K562 (cell line): ENCODE results near the gene SIGLEC5. TPM values are rescaled to one million over a fixed set of nuclear protein-coding genes. Genes with fewer than 3 reads are reported as not detected.

ENCODE experiments used
- ATF7 ChIP-seq: fragments of 450-650 bp; IDR thresholded peaks from 2 replicates; pipeline ENCODE4 v1.7.1; 2014; ENCODE audit warnings: mild to moderate bottlenecking, moderate library complexity
- CBX5 ChIP-seq: IDR thresholded peaks from 2 replicates; pipeline ENCODE4 v1.6.1; 2014; ENCODE audit warnings: low read depth, borderline replicate concordance
- CEBPB ChIP-seq: fragments of 450-650 bp; IDR thresholded peaks from 2 replicates; pipeline ENCODE4 v1.6.1; 2016; ENCODE audit warnings: missing genetic modification characterization, missing compliant biosample characterization
- CUX1 ChIP-seq: fragments of 200-800 bp; sonication (Bioruptor generic); IDR thresholded peaks from 2 replicates; pipeline ENCODE4 v1.6.1; 2016; ENCODE audit warnings: missing genetic modification characterization, missing compliant biosample characterization
- ESRRA ChIP-seq: fragments of 450-650 bp; IDR thresholded peaks from 2 replicates; pipeline ENCODE4 v1.6.1; 2014; ENCODE audit warnings: low read depth, mild to moderate bottlenecking, moderate library complexity, borderline replicate concordance
- ETV1 ChIP-seq: fragments of 450-650 bp; conservative IDR thresholded peaks from 2 replicates; pipeline ENCODE4 v1.6.1; 2016; ENCODE audit warnings: missing genetic modification characterization, control low read depth, low read depth, missing compliant biosample characterization
- GATAD2B ChIP-seq: fragments of 450-650 bp; IDR thresholded peaks from 2 replicates; pipeline ENCODE4 v1.6.1; 2017; ENCODE audit warnings: mild to moderate bottlenecking, borderline replicate concordance
- KLF16 ChIP-seq: IDR thresholded peaks from 2 replicates; pipeline ENCODE4 v1.6.1; 2016; ENCODE audit warnings: antibody characterized with exemption
- MNT ChIP-seq, 2 experiments: fragments of 450-650 bp; conservative IDR thresholded peaks; 2 replicates each; pipeline ENCODE4 v1.6.1; 2017; ENCODE audit warnings: mild to moderate bottlenecking in 2 of 2, moderate library complexity in 2 of 2
- RBM25 ChIP-seq: fragments of 200-400 bp; formaldehyde crosslinking; IDR thresholded peaks from 2 replicates; pipeline ENCODE4 v1.6.1; 2018; ENCODE audit warnings: low read length, low read depth, moderate library complexity; ENCODE audit not compliant: severe bottlenecking
- RFX1 ChIP-seq: fragments of 450-650 bp; IDR thresholded peaks from 2 replicates; pipeline ENCODE4 v1.6.1; 2016; ENCODE audit warnings: mild to moderate bottlenecking, moderate library complexity
- SMAD4 ChIP-seq: fragments of 250-450 bp; sonication (Bioruptor Pico); conservative IDR thresholded peaks from 2 replicates; pipeline ENCODE4 v1.8.0; 2021; ENCODE audit warnings: inconsistent platforms, mild to moderate bottlenecking, moderate library complexity
- STAT5B ChIP-seq: fragments of 250-450 bp; sonication (Bioruptor Pico); IDR thresholded peaks from 2 replicates; pipeline ENCODE4 v1.8.0; 2021; ENCODE audit warnings: mild to moderate bottlenecking, inconsistent platforms
- TCF3 ChIP-seq: sonication (generic); formaldehyde crosslinking; IDR thresholded peaks from 2 replicates; pipeline ENCODE4 v1.4.0; 2020; ENCODE audit warnings: mild to moderate bottlenecking, missing genetic modification reagents
- WHSC1 ChIP-seq: IDR thresholded peaks from one replicate; pipeline ENCODE4 v1.6.1; 2012; ENCODE audit warnings: low read length, control low read depth, inconsistent platforms
- ZBTB5 ChIP-seq: fragments of 450-650 bp; IDR thresholded peaks from 2 replicates; pipeline ENCODE4 v1.6.1; 2017; ENCODE audit warnings: antibody characterized with exemption
- ZSCAN32 ChIP-seq: fragments of 450-650 bp; formaldehyde crosslinking; IDR thresholded peaks from 2 replicates; pipeline ENCODE4 v1.4.0; 2020; ENCODE audit warnings: mild to moderate bottlenecking, moderate library complexity
- polyA plus RNA-seq, 8 experiments: library from polyadenylated mRNA; depleted of rRNA in 4 of 8; stranded (reverse) in 5 of 8; unstranded in 3 of 8; fragments of >200 nt; fragmentation: Nextera tagmentation in 2 of 8; fragmentation: Illumina TruSeq in 1 of 8; extraction: Ambion mirVana in 2 of 8; extraction: Trizol in 1 of 8; gene quantifications; 2 replicates each; pipeline versions ENCODE4 v1.2.1 to v1.2.3, GENCODE V29; 2011 to 2014; ENCODE audit warnings: inconsistent platforms in 1 of 8, missing spikeins in 1 of 8
- total RNA-seq, 7 experiments: library from RNA; depleted of rRNA in 6 of 7; stranded (reverse); fragments of >200 nt in 6 of 7; fragmentation: Illumina TruSeq in 2 of 7; extraction: Trizol in 2 of 7; gene quantifications; 2 replicates each; pipeline versions ENCODE4 v1.2.1 to v1.2.3, GENCODE V29; 2011 to 2021; ENCODE audit warnings: low replicate concordance in 1 of 7

Gene SIGLEC5
- total and polyA plus RNA-seq, 9 of the 15 experiments (the other 6 are each of a cell fraction or from before 2014, with no cell fraction given) = 0.14 TPM; not detected in 8

GRCh38 chr19:51566489-51567100 lies 63.6 kb downstream of the SIGLEC5 start (continued):
- peak; percentile 92 for TF ChIP-seq ETV1 (tag)
- TF ChIP-seq ZSCAN32 (CRISPR knock-in tag) = no peak
- TF ChIP-seq CEBPB (tag) = 0 out of 2 replicates have a peak, but pooled peaks have one; percentile 23
- no peak for TF ChIP-seq RFX1
- no peak for TF ChIP-seq ZBTB5
- no peak for TF ChIP-seq WHSC1
- TF ChIP-seq RBM25 = no peak
- TF ChIP-seq TCF3 (CRISPR knock-in tag) = peak; percentile 57; the same call in 1 of the 2 replicates
- TF ChIP-seq KLF16 = peak; percentile 63
- peak; percentile 51; the same call in 1 of the 2 replicates for TF ChIP-seq ESRRA
- peak; percentile 61; the same call in 1 of the 2 replicates for TF ChIP-seq SMAD4 (CRISPR knock-in tag)
- TF ChIP-seq MNT (conservative IDR thresholded peaks at IDR 0.05) = peak in 1 of 2 experiments; percentile 34; a peak in 1 of 4 replicates
- TF ChIP-seq CBX5 = no peak
- peak; percentile 48; the same call in 1 of the 2 replicates for TF ChIP-seq GATAD2B
- peak; percentile 16; the same call in 1 of the 2 replicates for TF ChIP-seq ATF7
- 0 out of 2 replicates have a peak, but pooled peaks have one; percentile 51 for TF ChIP-seq CUX1
- no peak for TF ChIP-seq STAT5B
